ENCODE results near the gene RNF17. TPM values are rescaled to one million over a fixed set of nuclear protein-coding genes. Genes with fewer than 3 reads are reported as not detected.
"Not testable (repeated sequence)": the region's sequence is repeated elsewhere in the genome, so short reads cannot be mapped to it uniquely, and the experiment has no call there.

Gene RNF17
- total RNA-seq, 1 donor from 2014 or later = not detected

- peak; percentile 73 for TF ChIP-seq CTCF (IDR thresholded peaks at IDR 0.05)
- no peaks in the 10 kb centered on the region for H3K36me3 ChIP-seq
- no peak overlapping the region for H3K4me3 ChIP-seq
- ATAC-seq (peak; percentile 93 to 95), DNase-seq (peak; percentile 61)
- H3K4me1 ChIP-seq = no peaks in the 10 kb centered on the region
- intact Hi-C loops (cut with DNase I) = no loop called here
- no peaks in the 10 kb centered on the region for H3K9me3 ChIP-seq
- no peaks in the 10 kb centered on the region for H3K27me3 ChIP-seq (ENCODE audit: low read depth)
- no peak overlapping the region for H3K27ac ChIP-seq
Measured at GRCh38 chr13:24727731-24728601, 36.0 kb upstream of the RNF17 start.

- H3K4me1 ChIP-seq; H3K27me3 ChIP-seq (ENCODE audit: low read depth); H3K4me3 ChIP-seq; H3K36me3 ChIP-seq; DNase-seq; H3K9me3 ChIP-seq; ATAC-seq; H3K27ac ChIP-seq; intact Hi-C loops (cut with DNase I): not testable (repeated sequence)
Measured at GRCh38 chr13:24730873-24731567, 32.9 kb upstream of the RNF17 start.

- Histone ChIP-seq H3K27me3 (ENCODE audit: low read depth) (no peaks in the 10 kb centered on the region), H3K4me1 (no peaks in the 10 kb centered on the region), H3K9me3 (no peaks in the 10 kb centered on the region), H3K36me3 (no peaks in the 10 kb centered on the region), H3K27ac (no peak overlapping the region), H3K4me3 (no peak overlapping the region)
- ATAC-seq = no peak
- TF ChIP-seq CTCF (IDR thresholded peaks at IDR 0.05) = no peak
- DNase-seq = no peak
- intact Hi-C loops (cut with DNase I) = no loop called here
Measured at GRCh38 chr13:24734950-24735349, 29.0 kb upstream of the RNF17 start.

GRCh38 chr13:24737042-24737441 is 26.9 kb upstream of the RNF17 start:
- H3K4me3 ChIP-seq = no peak overlapping the region
- intact Hi-C loops (cut with DNase I) = no loop called here

GRCh38 chr13:24738366-24738847 is 25.6 kb upstream of the RNF17 start:
- Histone ChIP-seq H3K27me3 (ENCODE audit: low read depth) (no peaks in the 10 kb centered on the region), H3K4me1 (no peaks in the 10 kb centered on the region), H3K36me3 (no peaks in the 10 kb centered on the region), H3K4me3 (no peak overlapping the region), H3K9me3 (no peaks in the 10 kb centered on the region), H3K27ac (no peak overlapping the region)
- DNase-seq (no peak), ATAC-seq (no peak)
- TF ChIP-seq CTCF (IDR thresholded peaks at IDR 0.05) = no peak
- intact Hi-C loops (cut with DNase I) = no loop called here

More at GRCh38 chr13:24737042-24737441, 26.9 kb upstream of the RNF17 start:
- no peaks in the 10 kb centered on the region for H3K9me3 ChIP-seq
- no peak for TF ChIP-seq CTCF (IDR thresholded peaks at IDR 0.05)
- no peak overlapping the region for H3K27ac ChIP-seq
- H3K4me1 ChIP-seq = no peaks in the 10 kb centered on the region
- no peak for DNase-seq
- no peak for ATAC-seq
- H3K27me3 ChIP-seq (ENCODE audit: low read depth) = no peaks in the 10 kb centered on the region
- H3K36me3 ChIP-seq = no peaks in the 10 kb centered on the region

Measured in lower lobe of right lung (tissue), 2 donors.